Thymus (tissue), 11 donors: ENCODE results near the gene KCNMA1. TPM values are rescaled to one million over a fixed set of nuclear protein-coding genes. Genes with fewer than 3 reads are reported as not detected.
A peak's percentile ranks its signal among the peaks of the same experiment; 100 is the strongest.

ENCODE experiments used
- DNase-seq, 9 donors: peaks; one replicate each; pipeline ENCODE4 v3.0.0-alpha.2; 2013; ENCODE audit warnings: low spot score in 9 of 9, low read depth in 6 of 9, missing footprints in 1 of 9
- H3K27ac ChIP-seq, 2 donors: one replicate each; pipeline ENCODE4 v1.5.1; 2013; ENCODE audit warnings: control low read depth in 1 of 2, low read depth in 1 of 2, low read length in 1 of 2, mild to moderate bottlenecking in 1 of 2, moderate library complexity in 1 of 2
- H3K27me3 ChIP-seq, 2 donors: one replicate each; pipeline ENCODE4 v1.5.1; 2013; ENCODE audit warnings: low read length in 1 of 2; ENCODE audit not compliant: control insufficient read depth in 2 of 2, insufficient read depth in 1 of 2
- H3K36me3 ChIP-seq, 2 donors: one replicate each; pipeline ENCODE4 v1.5.1; 2013; ENCODE audit warnings: low read length in 1 of 2, mild to moderate bottlenecking in 1 of 2, moderate library complexity in 1 of 2; ENCODE audit not compliant: control insufficient read depth in 2 of 2, insufficient read depth in 2 of 2
- H3K4me1 ChIP-seq, 2 donors: one replicate each; pipeline ENCODE4 v1.5.1; 2013; ENCODE audit warnings: low read length in 2 of 2; ENCODE audit not compliant: control insufficient read depth in 2 of 2, insufficient read depth in 2 of 2
- H3K4me3 ChIP-seq, 2 donors: one replicate each; pipeline ENCODE4 v1.5.1; 2013; ENCODE audit warnings: low read length in 2 of 2, control low read depth in 1 of 2, mild to moderate bottlenecking in 1 of 2
- H3K9me3 ChIP-seq, 2 donors: one replicate each; pipeline ENCODE4 v1.5.1; 2013; ENCODE audit warnings: low read length in 1 of 2, mild to moderate bottlenecking in 1 of 2; ENCODE audit not compliant: control insufficient read depth in 2 of 2, insufficient read depth in 1 of 2
- WGBS: extraction: QIAGEN DNeasy Blood & Tissue Kit; methylation state at CpG from one replicate; pipeline ENCODE4 v1.1.7; 2013; 5-methylcytosine and 5-hydroxymethylcytosine counted together
- polyA plus RNA-seq: library from polyadenylated mRNA; stranded (reverse); fragments of 200-250 nt; gene quantifications from one replicate; pipeline ENCODE4 v1.2.3, GENCODE V29; 2013
- total RNA-seq: library from RNA; stranded (reverse); fragments of 120-200 nt; gene quantifications from one replicate; pipeline ENCODE4 v1.2.4, GENCODE V29; 2013
- donor health status: healthy.

Gene KCNMA1
- total and polyA plus RNA-seq, 2 donors: 1.9 to 12.9 TPM

DNA sequence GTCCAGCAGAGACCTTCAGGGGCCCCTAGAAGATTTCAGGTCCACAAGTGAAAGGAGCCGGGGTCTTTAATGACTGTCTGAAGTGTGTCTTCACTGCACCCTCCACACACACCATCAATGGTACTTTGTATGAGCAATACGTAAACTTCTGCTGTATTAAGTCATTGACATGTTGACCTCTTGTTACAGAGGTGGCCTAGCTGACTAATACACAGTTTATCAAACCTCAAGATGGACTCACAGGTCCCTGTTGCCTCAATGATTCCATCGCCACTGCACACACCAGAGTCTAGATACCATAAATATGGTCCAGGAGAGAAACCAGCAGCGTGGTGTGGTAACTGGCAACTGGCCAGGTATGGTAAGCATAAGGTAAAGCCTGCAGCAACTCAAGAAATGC is 19.5 kb downstream of the KCNMA1 start:
- H3K36me3 ChIP-seq: no peaks in the 10 kb centered on the region
- no peak overlapping the region for H3K27ac ChIP-seq
- H3K4me3 ChIP-seq: no peak overlapping the region
- DNase-seq: no peak
- no peaks in the 10 kb centered on the region for H3K4me1 ChIP-seq
- no peaks in the 10 kb centered on the region for H3K27me3 ChIP-seq
- no peaks in the 10 kb centered on the region for H3K9me3 ChIP-seq
- WGBS: 70% methylated on average over 4 of the region's 4 CpGs

DNA sequence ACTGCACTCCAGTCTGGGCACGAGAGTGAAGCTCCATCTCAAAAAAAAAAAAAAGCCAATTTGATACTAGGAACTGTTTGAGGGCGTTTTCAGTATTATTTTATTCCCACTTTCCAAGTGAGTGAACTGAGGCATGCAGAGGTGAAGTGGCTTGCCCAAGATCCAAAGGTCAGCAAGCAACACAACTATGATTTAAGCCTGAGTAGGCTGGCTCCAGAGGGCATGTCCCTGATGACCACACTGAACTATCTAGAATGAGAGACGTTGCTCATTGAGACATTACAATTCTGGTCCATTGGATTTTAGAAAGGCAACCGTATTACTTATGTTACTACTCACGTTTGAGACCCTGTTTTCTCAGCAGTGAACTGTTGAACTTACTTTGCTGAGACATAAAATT is 20.8 kb downstream of the KCNMA1 start:
- H3K36me3 ChIP-seq: no peaks in the 10 kb centered on the region
- H3K27me3 ChIP-seq: no peaks in the 10 kb centered on the region
- no peaks in the 10 kb centered on the region for H3K9me3 ChIP-seq
- DNase-seq: no peak
- no peaks in the 10 kb centered on the region for H3K4me1 ChIP-seq
- 92% methylated on average over 5 of the region's 5 CpGs for WGBS
- no peak overlapping the region for H3K27ac ChIP-seq
- no peak overlapping the region for H3K4me3 ChIP-seq

DNA sequence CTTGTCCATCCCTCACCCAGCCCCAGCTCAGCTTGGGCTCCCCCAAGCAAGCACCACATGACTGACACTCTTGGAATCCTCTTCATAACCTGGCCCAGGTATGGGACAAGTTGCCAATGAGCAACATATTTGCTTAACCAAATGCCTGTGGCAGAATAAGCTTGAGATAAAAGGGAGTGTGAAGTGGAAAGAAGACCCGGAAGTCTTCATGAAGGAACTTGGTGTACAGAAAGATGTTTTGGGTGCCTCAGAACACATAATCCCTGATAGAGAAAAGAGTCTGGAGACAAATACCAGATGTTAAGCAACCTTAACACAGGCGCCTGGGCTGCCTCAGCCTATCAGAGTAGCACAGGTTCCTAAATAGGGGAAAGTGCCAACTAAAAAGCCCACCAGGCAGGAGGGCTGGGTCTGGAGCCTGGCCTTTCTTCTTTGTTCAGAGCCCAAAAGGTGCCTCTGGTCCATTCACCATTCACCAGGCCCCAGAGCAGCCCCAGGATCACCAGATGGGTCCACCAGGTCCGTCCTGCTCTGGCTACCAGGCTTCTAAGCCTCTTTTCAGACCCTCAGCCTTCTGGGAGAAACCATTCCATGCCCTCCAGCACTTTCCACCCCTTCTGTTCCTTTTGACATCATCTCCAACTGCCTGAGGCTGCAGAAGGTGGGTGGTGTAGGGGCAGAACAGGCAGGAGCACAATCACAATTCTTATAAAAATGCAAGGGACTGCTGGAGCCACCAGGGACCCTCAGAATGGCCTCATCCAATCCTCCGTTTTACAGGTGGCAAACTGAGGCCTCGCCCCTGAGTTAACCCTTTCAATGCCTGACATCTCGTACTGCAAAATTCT is 22.6 kb downstream of the KCNMA1 start:
- DNase-seq: no peak
- Histone ChIP-seq H3K36me3 (no peaks in the 10 kb centered on the region), H3K9me3 (no peaks in the 10 kb centered on the region), H3K27me3 (no peaks in the 10 kb centered on the region), H3K4me3 (no peak overlapping the region), H3K4me1 (no peaks in the 10 kb centered on the region), H3K27ac (no peak overlapping the region)
- whole genome bisulfite sequencing: 87% methylated on average over 6 of the region's 6 CpGs

DNA sequence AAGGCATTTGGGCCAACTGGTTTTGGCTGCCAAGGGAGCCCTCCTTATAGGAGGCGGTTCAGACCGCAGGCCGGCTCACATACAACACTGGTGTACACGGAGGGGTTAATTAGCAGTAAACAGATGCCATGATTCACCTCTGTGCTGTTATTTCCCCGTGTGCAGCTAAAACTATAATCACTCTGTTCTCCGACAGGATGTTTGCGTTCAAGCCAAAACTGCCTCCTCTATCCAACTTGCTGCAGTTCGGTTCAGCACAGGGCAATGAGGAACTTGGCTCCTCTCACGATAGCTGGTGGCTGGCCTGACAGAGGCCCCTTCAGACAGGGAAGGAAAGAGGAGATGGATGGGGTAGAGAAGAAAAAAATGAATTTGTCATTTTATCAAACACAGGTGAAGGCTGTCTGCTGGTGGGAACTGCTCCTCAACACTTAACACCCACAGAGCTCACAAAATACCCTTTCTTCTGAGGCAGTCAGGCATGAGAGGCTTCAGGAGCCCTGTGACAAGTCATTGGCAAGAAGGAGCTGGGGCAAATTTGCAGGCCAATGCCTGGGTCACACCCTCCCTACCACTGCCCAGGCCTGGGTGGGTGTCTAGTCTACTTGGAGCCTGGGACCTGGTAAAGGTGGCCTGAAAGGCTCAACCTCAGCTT is 24.0 kb downstream of the KCNMA1 start:
- Histone ChIP-seq H3K4me3 (no peak overlapping the region), H3K36me3 (no peaks in the 10 kb centered on the region), H3K9me3 (no peaks in the 10 kb centered on the region), H3K27ac (no peak overlapping the region), H3K27me3 (no peaks in the 10 kb centered on the region), H3K4me1 (peaks cover 0 to 3% of the 10 kb centered on the region in 2 donors)
- no peak for DNase-seq
- WGBS: 62% methylated on average over 9 of the region's 9 CpGs

DNA sequence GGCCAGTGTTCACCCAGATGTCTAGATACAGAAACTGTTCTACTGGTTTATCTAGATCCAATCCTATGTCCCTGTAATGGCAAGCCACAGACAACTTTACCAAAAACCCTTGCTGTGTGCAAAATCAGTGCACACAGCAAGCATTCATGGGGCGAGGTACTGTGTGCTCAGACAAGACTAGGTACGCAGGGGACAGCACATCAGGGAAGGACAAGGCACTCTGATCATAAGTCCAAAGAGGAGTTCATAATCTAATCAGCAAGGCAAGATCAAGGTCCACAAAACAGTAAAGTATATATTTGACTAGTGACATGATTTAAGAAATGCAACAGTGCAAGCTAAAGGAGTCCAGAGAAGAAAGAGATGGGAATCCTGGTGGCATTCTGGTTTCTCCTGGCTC is 25.9 kb downstream of the KCNMA1 start:
- H3K27ac ChIP-seq: no peak overlapping the region
- H3K27me3 ChIP-seq: no peaks in the 10 kb centered on the region
- 96% methylated on average over 2 of the region's 2 CpGs for WGBS
- no peak overlapping the region for H3K4me3 ChIP-seq
- DNase-seq: no peak
- peaks cover 0 to 3% of the 10 kb centered on the region in 2 donors for H3K4me1 ChIP-seq
- H3K9me3 ChIP-seq: no peaks in the 10 kb centered on the region
- no peaks in the 10 kb centered on the region for H3K36me3 ChIP-seq

DNA sequence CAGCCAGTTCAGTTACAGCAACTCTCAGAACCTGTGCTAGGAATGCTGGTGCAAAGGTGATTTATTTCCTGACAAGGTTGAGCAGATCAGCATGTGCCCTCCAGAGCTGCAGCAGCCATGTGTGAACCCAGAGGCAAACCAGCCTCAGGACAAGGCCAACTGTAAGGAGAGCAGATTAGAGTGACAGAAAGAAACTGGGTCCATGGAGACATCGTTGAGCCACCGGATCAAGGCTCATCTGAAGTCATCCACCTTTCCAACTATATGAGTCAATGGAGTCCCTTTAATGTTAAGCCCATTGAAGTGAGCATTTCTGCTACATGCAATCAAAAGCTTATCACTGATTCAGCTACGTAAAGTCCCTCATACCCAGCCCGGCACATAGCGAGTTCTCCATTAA is 26.4 kb downstream of the KCNMA1 start:
- WGBS: 98% methylated on average over 5 of the region's 5 CpGs
- Histone ChIP-seq H3K4me1 (peaks cover 0 to 3% of the 10 kb centered on the region in 2 donors), H3K4me3 (no peak overlapping the region), H3K27ac (no peak overlapping the region), H3K36me3 (no peaks in the 10 kb centered on the region), H3K9me3 (no peaks in the 10 kb centered on the region), H3K27me3 (no peaks in the 10 kb centered on the region)
- no peak for DNase-seq

DNA sequence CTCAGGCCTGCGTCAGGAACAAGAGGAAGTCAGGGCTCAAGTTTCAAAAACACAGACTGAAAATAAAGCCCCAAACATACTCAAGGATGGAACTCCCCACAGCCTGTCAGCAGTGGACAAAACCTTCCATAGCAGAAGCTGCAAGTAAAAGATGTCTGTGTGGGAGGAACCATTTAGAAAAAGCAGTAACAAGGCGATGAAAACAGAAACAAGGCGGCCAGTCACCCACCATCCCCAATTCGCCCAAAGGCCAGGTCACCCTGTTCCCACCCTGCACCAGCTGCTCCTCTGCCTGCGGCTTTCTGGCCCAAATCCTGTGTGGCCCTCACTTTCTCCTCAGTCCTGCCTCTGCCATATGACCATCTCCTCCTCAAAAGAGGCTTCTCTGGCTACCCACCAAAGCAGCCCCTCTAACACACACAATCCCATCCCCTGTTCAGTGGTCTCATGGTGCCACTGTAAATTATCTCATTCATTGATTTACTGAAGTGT is 27.8 kb downstream of the KCNMA1 start:
- peaks cover 0 to 3% of the 10 kb centered on the region in 2 donors for H3K4me1 ChIP-seq
- H3K27me3 ChIP-seq: no peaks in the 10 kb centered on the region
- peak overlapping the region in 1 of 2 donors; percentile 2 for H3K27ac ChIP-seq
- whole genome bisulfite sequencing: 89% methylated on average over 5 of the region's 5 CpGs
- H3K36me3 ChIP-seq: no peaks in the 10 kb centered on the region
- no peak for DNase-seq
- H3K4me3 ChIP-seq: no peak overlapping the region
- H3K9me3 ChIP-seq: no peaks in the 10 kb centered on the region

DNA sequence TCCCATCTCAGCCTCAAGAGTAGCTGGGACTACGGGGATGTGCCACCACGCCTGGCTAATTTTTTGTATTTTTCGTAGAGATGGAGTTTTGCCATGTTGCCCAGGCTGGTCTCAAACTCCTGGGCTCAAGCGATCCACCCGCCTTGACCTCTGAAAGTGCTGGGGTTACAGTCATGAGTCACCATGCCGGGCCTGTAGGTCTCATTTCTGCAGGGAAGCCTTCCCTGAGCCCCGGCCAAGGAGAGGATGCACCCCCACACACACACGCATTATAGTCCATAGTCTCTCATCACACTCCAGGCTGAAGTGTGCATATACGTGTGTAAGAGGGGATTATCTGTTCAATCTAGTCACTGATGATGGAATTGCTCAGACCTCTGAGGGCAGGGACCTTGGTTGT is 29.3 kb downstream of the KCNMA1 start:
- Histone ChIP-seq H3K27me3 (no peaks in the 10 kb centered on the region), H3K4me3 (no peak overlapping the region), H3K9me3 (no peaks in the 10 kb centered on the region), H3K4me1 (peaks cover 7 to 10% of the 10 kb centered on the region in 2 donors), H3K27ac (no peak overlapping the region), H3K36me3 (no peaks in the 10 kb centered on the region)
- WGBS: 87% methylated on average over 9 of the region's 9 CpGs
- no peak for DNase-seq

DNA sequence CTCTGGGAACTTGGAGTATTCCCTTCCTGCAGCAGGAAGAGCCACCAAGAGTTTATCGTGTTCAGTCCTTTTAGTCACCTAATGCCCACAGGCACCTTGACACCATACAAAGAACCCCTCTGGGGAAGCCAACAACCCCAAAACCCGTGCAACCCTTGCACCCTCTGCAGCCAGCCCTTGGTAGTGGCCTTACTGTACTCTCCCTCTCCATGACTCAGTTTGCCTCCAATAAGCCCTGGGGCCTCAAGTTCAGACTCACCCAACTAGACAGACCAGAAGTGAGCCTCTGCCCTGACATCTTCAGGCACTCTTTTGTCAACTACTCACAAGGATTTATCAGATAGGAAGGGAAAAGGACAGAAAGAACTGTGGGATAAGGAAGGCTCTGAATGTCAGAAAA is 30.9 kb downstream of the KCNMA1 start:
- no peak for DNase-seq
- Histone ChIP-seq H3K27me3 (no peaks in the 10 kb centered on the region), H3K9me3 (no peaks in the 10 kb centered on the region), H3K4me3 (no peak overlapping the region), H3K27ac (no peak overlapping the region), H3K36me3 (no peaks in the 10 kb centered on the region), H3K4me1 (peaks cover 10 to 19% of the 10 kb centered on the region in 2 donors)
- WGBS: 95% methylated on average over 2 of the region's 2 CpGs
